ENCODE results near the gene SLC30A7.

- TF ChIP-seq, protein P1, sequence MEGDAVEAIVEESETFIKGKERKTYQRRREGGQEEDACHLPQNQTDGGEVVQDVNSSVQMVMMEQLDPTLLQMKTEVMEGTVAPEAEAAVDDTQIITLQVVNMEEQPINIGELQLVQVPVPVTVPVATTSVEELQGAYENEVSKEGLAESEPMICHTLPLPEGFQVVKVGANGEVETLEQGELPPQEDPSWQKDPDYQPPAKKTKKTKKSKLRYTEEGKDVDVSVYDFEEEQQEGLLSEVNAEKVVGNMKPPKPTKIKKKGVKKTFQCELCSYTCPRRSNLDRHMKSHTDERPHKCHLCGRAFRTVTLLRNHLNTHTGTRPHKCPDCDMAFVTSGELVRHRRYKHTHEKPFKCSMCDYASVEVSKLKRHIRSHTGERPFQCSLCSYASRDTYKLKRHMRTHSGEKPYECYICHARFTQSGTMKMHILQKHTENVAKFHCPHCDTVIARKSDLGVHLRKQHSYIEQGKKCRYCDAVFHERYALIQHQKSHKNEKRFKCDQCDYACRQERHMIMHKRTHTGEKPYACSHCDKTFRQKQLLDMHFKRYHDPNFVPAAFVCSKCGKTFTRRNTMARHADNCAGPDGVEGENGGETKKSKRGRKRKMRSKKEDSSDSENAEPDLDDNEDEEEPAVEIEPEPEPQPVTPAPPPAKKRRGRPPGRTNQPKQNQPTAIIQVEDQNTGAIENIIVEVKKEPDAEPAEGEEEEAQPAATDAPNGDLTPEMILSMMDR (IDR thresholded peaks at IDR 0.05) = peak in 2 of 3 experiments; percentile 3 to 62
- TF ChIP-seq POLR2A (IDR thresholded peaks at IDR 0.05) = no peak
Observed at GRCh38 chr1:100868364-100868995, 27.4 kb upstream of the SLC30A7 start.
